Mesothelial cell of epicardium (in vitro differentiated cells): ENCODE results near the gene RCOR1. TPM values are rescaled to one million over a fixed set of nuclear protein-coding genes. Genes with fewer than 3 reads are reported as not detected.

Experiments used
- DNase-seq, 2 experiments: peaks; one replicate each; pipeline ENCODE4 v3.0.0; 2021; ENCODE audit warnings: low spot score in 2 of 2; ENCODE audit not compliant: unreplicated experiment in 2 of 2
- H3K27ac Mint-ChIP-seq: 2 replicates; pipeline ENCODE4 v1.8.0; 2021; ENCODE audit warnings: mixed read lengths
- H3K27me3 Mint-ChIP-seq: 2 replicates; pipeline ENCODE4 v1.8.0; 2021; ENCODE audit warnings: low read depth, mixed read lengths
- H3K36me3 Mint-ChIP-seq: 2 replicates; pipeline ENCODE4 v1.8.0; 2021; ENCODE audit warnings: mixed read lengths
- H3K4me1 Mint-ChIP-seq: 2 replicates; pipeline ENCODE4 v1.8.0; 2021; ENCODE audit warnings: mixed read lengths
- H3K4me3 Mint-ChIP-seq: 2 replicates; pipeline ENCODE4 v1.8.0; 2021; ENCODE audit warnings: mild to moderate bottlenecking, moderate library complexity, mixed read lengths
- H3K9me3 Mint-ChIP-seq: 2 replicates; pipeline ENCODE4 v1.8.0; 2021; ENCODE audit warnings: mixed read lengths
- CTCF ChIP-seq: fragments of 200-600 bp; sonication (generic); IDR thresholded peaks from one replicate; pipeline ENCODE4 v1.5.0; 2021; ENCODE audit warnings: antibody characterized with exemption; ENCODE audit not compliant: unreplicated experiment
- total RNA-seq: library from RNA; stranded (reverse); gene quantifications from 3 replicates; pipeline ENCODE4 v1.2.1, GENCODE V29; 2021

The RCOR1 gene
- total RNA-seq, 1 donor from 2014 or later: 47.4 TPM

GRCh38 chr14:102738373-102739189 lies 146.1 kb downstream of the RCOR1 start:
- Mint-ChIP-seq H3K4me3 (no peak overlapping the region), H3K27ac (no peak overlapping the region), H3K4me1 (no peaks in the 10 kb centered on the region), H3K27me3 (no peaks in the 10 kb centered on the region), H3K36me3 (peaks cover 23% of the 10 kb centered on the region), H3K9me3 (peaks cover 8% of the 10 kb centered on the region)
- DNase-seq: no peak
- no peak for TF ChIP-seq CTCF

GRCh38 chr14:102739190-102739469 lies 146.7 kb downstream of the RCOR1 start:
- H3K27me3 Mint-ChIP-seq: no peaks in the 10 kb centered on the region

GRCh38 chr14:102746634-102747438 lies 154.4 kb downstream of the RCOR1 start:
- Mint-ChIP-seq H3K27ac (no peak overlapping the region), H3K4me3 (no peak overlapping the region), H3K9me3 (peaks cover 8% of the 10 kb centered on the region), H3K27me3 (no peaks in the 10 kb centered on the region), H3K36me3 (peaks cover 9% of the 10 kb centered on the region), H3K4me1 (peaks cover 3% of the 10 kb centered on the region)
- no peak for DNase-seq
- no peak for TF ChIP-seq CTCF

More at GRCh38 chr14:102739190-102739469, 146.7 kb downstream of the RCOR1 start:
- Mint-ChIP-seq H3K4me3 (no peak overlapping the region), H3K9me3 (peaks cover 8% of the 10 kb centered on the region), H3K27ac (no peak overlapping the region), H3K4me1 (no peaks in the 10 kb centered on the region), H3K36me3 (peaks cover 21% of the 10 kb centered on the region)
- DNase-seq: no peak
- no peak for TF ChIP-seq CTCF

- no peak for DNase-seq
- Mint-ChIP-seq H3K27ac (no peak overlapping the region), H3K27me3 (no peaks in the 10 kb centered on the region), H3K4me3 (no peak overlapping the region), H3K4me1 (peaks cover 3% of the 10 kb centered on the region), H3K36me3 (no peaks in the 10 kb centered on the region), H3K9me3 (no peaks in the 10 kb centered on the region)
- no peak for TF ChIP-seq CTCF
These were observed 156.4 kb downstream of the RCOR1 start for GRCh38 chr14:102748806-102749205.

GRCh38 chr14:102749393-102750305 lies 157.2 kb downstream of the RCOR1 start:
- TF ChIP-seq CTCF: no peak
- DNase-seq: no peak
- no peak overlapping the region for H3K4me3 Mint-ChIP-seq
- no peaks in the 10 kb centered on the region for H3K36me3 Mint-ChIP-seq
- no peaks in the 10 kb centered on the region for H3K27me3 Mint-ChIP-seq
- H3K4me1 Mint-ChIP-seq: peaks cover 3% of the 10 kb centered on the region
- no peaks in the 10 kb centered on the region for H3K9me3 Mint-ChIP-seq
- H3K27ac Mint-ChIP-seq: no peak overlapping the region
